ENCODE data around the gene LRRC72.

LRRC72 gene

GRCh38 chr7:16559497-16560179 lies 33.0 kb downstream of the LRRC72 start:
- Histone ChIP-seq H3K4me1 (ENCODE audit: control insufficient read depth, low read depth, low read length) (no peaks in the 10 kb centered on the region), H3K36me3 (ENCODE audit: control insufficient read depth, low read depth, low read length) (no peaks in the 10 kb centered on the region), H3K9ac (ENCODE audit: low read length) (no peak overlapping the region), H3K4me3 (ENCODE audit: low read length) (no peak overlapping the region), H3K9me3 (ENCODE audit: control insufficient read depth, low read depth, low read length) (no peaks in the 10 kb centered on the region), H3K27ac (ENCODE audit: low read length) (no peak overlapping the region), H3K27me3 (ENCODE audit: control insufficient read depth, insufficient read depth, low read length) (no peaks in the 10 kb centered on the region)

GRCh38 chr7:16561943-16562342 lies 35.3 kb downstream of the LRRC72 start:
- Histone ChIP-seq H3K27me3 (ENCODE audit: control insufficient read depth, insufficient read depth, low read length) (no peaks in the 10 kb centered on the region), H3K4me3 (ENCODE audit: low read length) (no peak overlapping the region), H3K9ac (ENCODE audit: low read length) (no peak overlapping the region), H3K9me3 (ENCODE audit: control insufficient read depth, low read depth, low read length) (no peaks in the 10 kb centered on the region), H3K27ac (ENCODE audit: low read length) (no peak overlapping the region), H3K36me3 (ENCODE audit: control insufficient read depth, low read depth, low read length) (no peaks in the 10 kb centered on the region), H3K4me1 (ENCODE audit: control insufficient read depth, low read depth, low read length) (no peaks in the 10 kb centered on the region)

GRCh38 chr7:16562456-16563220 lies 36.0 kb downstream of the LRRC72 start:
- Histone ChIP-seq H3K4me3 (ENCODE audit: low read length) (no peak overlapping the region), H3K36me3 (ENCODE audit: control insufficient read depth, low read depth, low read length) (no peaks in the 10 kb centered on the region), H3K27ac (ENCODE audit: low read length) (no peak overlapping the region), H3K27me3 (ENCODE audit: control insufficient read depth, insufficient read depth, low read length) (no peaks in the 10 kb centered on the region), H3K9ac (ENCODE audit: low read length) (no peak overlapping the region), H3K4me1 (ENCODE audit: control insufficient read depth, low read depth, low read length) (no peaks in the 10 kb centered on the region), H3K9me3 (ENCODE audit: control insufficient read depth, low read depth, low read length) (no peaks in the 10 kb centered on the region)

- Histone ChIP-seq H3K4me3 (ENCODE audit: low read length) (no peak overlapping the region), H3K27me3 (ENCODE audit: control insufficient read depth, insufficient read depth, low read length) (no peaks in the 10 kb centered on the region), H3K9me3 (ENCODE audit: control insufficient read depth, low read depth, low read length) (no peaks in the 10 kb centered on the region), H3K36me3 (ENCODE audit: control insufficient read depth, low read depth, low read length) (no peaks in the 10 kb centered on the region), H3K27ac (ENCODE audit: low read length) (no peak overlapping the region), H3K4me1 (ENCODE audit: control insufficient read depth, low read depth, low read length) (no peaks in the 10 kb centered on the region), H3K9ac (ENCODE audit: low read length) (no peak overlapping the region)
Measured at GRCh38 chr7:16563281-16564022, 36.8 kb downstream of the LRRC72 start.

GRCh38 chr7:16564023-16564380 lies 37.4 kb downstream of the LRRC72 start:
- no peaks in the 10 kb centered on the region for H3K9me3 ChIP-seq (ENCODE audit: control insufficient read depth, low read depth, low read length)
- H3K27ac ChIP-seq (ENCODE audit: low read length): no peak overlapping the region
- H3K27me3 ChIP-seq (ENCODE audit: control insufficient read depth, insufficient read depth, low read length): no peaks in the 10 kb centered on the region
- H3K9ac ChIP-seq (ENCODE audit: low read length): no peak overlapping the region
- H3K4me3 ChIP-seq (ENCODE audit: low read length): no peak overlapping the region
- no peaks in the 10 kb centered on the region for H3K36me3 ChIP-seq (ENCODE audit: control insufficient read depth, low read depth, low read length)
- H3K4me1 ChIP-seq (ENCODE audit: control insufficient read depth, low read depth, low read length): no peaks in the 10 kb centered on the region

- Histone ChIP-seq H3K27me3 (ENCODE audit: control insufficient read depth, insufficient read depth, low read length) (no peaks in the 10 kb centered on the region), H3K9ac (ENCODE audit: low read length) (no peak overlapping the region), H3K9me3 (ENCODE audit: control insufficient read depth, low read depth, low read length) (no peaks in the 10 kb centered on the region), H3K36me3 (ENCODE audit: control insufficient read depth, low read depth, low read length) (no peaks in the 10 kb centered on the region), H3K27ac (ENCODE audit: low read length) (no peak overlapping the region), H3K4me3 (ENCODE audit: low read length) (no peak overlapping the region), H3K4me1 (ENCODE audit: control insufficient read depth, low read depth, low read length) (no peaks in the 10 kb centered on the region)
Measured at GRCh38 chr7:16564909-16565426, 38.3 kb downstream of the LRRC72 start.

- Histone ChIP-seq H3K4me1 (ENCODE audit: control insufficient read depth, low read depth, low read length) (no peaks in the 10 kb centered on the region), H3K9ac (ENCODE audit: low read length) (no peak overlapping the region), H3K36me3 (ENCODE audit: control insufficient read depth, low read depth, low read length) (no peaks in the 10 kb centered on the region), H3K4me3 (ENCODE audit: low read length) (no peak overlapping the region), H3K9me3 (ENCODE audit: control insufficient read depth, low read depth, low read length) (no peaks in the 10 kb centered on the region), H3K27ac (ENCODE audit: low read length) (no peak overlapping the region), H3K27me3 (ENCODE audit: control insufficient read depth, insufficient read depth, low read length) (no peaks in the 10 kb centered on the region)
Measured at GRCh38 chr7:16571941-16572340, 45.3 kb downstream of the LRRC72 start.

GRCh38 chr7:16579216-16579615 lies 52.6 kb downstream of the LRRC72 start:
- Histone ChIP-seq H3K27ac (ENCODE audit: low read length) (no peak overlapping the region), H3K9ac (ENCODE audit: low read length) (no peak overlapping the region), H3K9me3 (ENCODE audit: control insufficient read depth, low read depth, low read length) (no peaks in the 10 kb centered on the region), H3K27me3 (ENCODE audit: control insufficient read depth, insufficient read depth, low read length) (no peaks in the 10 kb centered on the region), H3K36me3 (ENCODE audit: control insufficient read depth, low read depth, low read length) (no peaks in the 10 kb centered on the region), H3K4me3 (ENCODE audit: low read length) (no peak overlapping the region), H3K4me1 (ENCODE audit: control insufficient read depth, low read depth, low read length) (no peaks in the 10 kb centered on the region)

- H3K4me3 ChIP-seq (ENCODE audit: low read length): no peak overlapping the region
- H3K4me1 ChIP-seq (ENCODE audit: control insufficient read depth, low read depth, low read length): no peaks in the 10 kb centered on the region
- no peak overlapping the region for H3K27ac ChIP-seq (ENCODE audit: low read length)
- H3K9me3 ChIP-seq (ENCODE audit: control insufficient read depth, low read depth, low read length): no peaks in the 10 kb centered on the region
- no peak overlapping the region for H3K9ac ChIP-seq (ENCODE audit: low read length)
- no peaks in the 10 kb centered on the region for H3K36me3 ChIP-seq (ENCODE audit: control insufficient read depth, low read depth, low read length)
- H3K27me3 ChIP-seq (ENCODE audit: control insufficient read depth, insufficient read depth, low read length): no peaks in the 10 kb centered on the region
Measured at GRCh38 chr7:16581286-16581685, 54.7 kb downstream of the LRRC72 start.

- Histone ChIP-seq H3K9ac (ENCODE audit: low read length) (no peak overlapping the region), H3K27ac (ENCODE audit: low read length) (no peak overlapping the region), H3K36me3 (ENCODE audit: control insufficient read depth, low read depth, low read length) (no peaks in the 10 kb centered on the region), H3K27me3 (ENCODE audit: control insufficient read depth, insufficient read depth, low read length) (no peaks in the 10 kb centered on the region), H3K9me3 (ENCODE audit: control insufficient read depth, low read depth, low read length) (no peaks in the 10 kb centered on the region), H3K4me3 (ENCODE audit: low read length) (no peak overlapping the region), H3K4me1 (ENCODE audit: control insufficient read depth, low read depth, low read length) (no peaks in the 10 kb centered on the region)
Measured at GRCh38 chr7:16583834-16584233, 57.2 kb downstream of the LRRC72 start.

- H3K36me3 ChIP-seq (ENCODE audit: control insufficient read depth, low read depth, low read length): no peaks in the 10 kb centered on the region
- no peaks in the 10 kb centered on the region for H3K4me1 ChIP-seq (ENCODE audit: control insufficient read depth, low read depth, low read length)
- H3K27ac ChIP-seq (ENCODE audit: low read length): no peak overlapping the region
- no peak overlapping the region for H3K9ac ChIP-seq (ENCODE audit: low read length)
- H3K27me3 ChIP-seq (ENCODE audit: control insufficient read depth, insufficient read depth, low read length): no peaks in the 10 kb centered on the region
- H3K4me3 ChIP-seq (ENCODE audit: low read length): no peak overlapping the region
- no peaks in the 10 kb centered on the region for H3K9me3 ChIP-seq (ENCODE audit: control insufficient read depth, low read depth, low read length)
Measured at GRCh38 chr7:16585540-16585939, 58.9 kb downstream of the LRRC72 start.

Data from iPS-18a (cell line).